ENCODE results near the gene ISCU.

ISCU gene

DNA sequence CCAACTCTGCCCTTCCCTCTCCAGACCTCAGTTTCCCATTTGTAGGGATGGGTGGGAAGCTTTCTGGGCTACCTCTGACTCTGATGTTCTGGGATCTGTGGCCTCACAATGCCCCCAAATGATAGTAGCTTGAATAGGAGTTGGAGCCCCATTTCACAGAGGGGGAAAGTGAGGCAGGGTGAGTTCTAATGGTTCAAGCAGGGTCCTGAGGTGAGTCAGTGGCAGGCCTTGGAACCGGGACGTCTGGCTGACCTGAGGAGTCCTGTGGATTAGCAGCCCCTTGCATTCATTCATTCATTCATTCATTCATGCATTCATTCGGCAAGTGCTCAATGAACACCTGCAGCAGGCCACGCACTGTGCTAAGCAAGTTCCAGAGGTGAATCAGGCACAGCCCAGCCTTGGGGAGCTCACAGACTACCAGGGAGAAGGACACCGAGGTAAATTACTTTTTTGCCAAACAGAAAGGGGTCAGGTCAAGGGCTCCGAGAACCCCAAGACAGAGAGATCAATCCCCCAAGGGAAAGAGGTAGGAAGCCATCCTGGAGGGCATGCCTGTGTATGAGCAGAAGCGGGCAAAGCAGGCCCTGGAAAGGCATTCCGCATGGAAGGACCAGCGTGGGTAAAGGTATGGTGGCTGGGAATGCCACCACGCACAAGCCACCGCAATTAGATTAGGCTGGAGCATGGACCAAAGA is 36.3 kb downstream of the ISCU start:
- no peak for TF ChIP-seq CTCF (IDR thresholded peaks at IDR 0.05; ENCODE audit: control insufficient read depth, extremely low read depth, insufficient read depth)
- H3K4me3 ChIP-seq (ENCODE audit: low read depth, low read length): no peak overlapping the region
- DNase-seq (ENCODE audit: low read depth): no peak

GRCh38 chr12:108599541-108599940 is 37.1 kb downstream of the ISCU start:
- TF ChIP-seq CTCF (IDR thresholded peaks at IDR 0.05; ENCODE audit: control insufficient read depth, extremely low read depth, insufficient read depth): no peak
- DNase-seq (ENCODE audit: low read depth): no peak
- H3K4me3 ChIP-seq (ENCODE audit: low read depth, low read length): no peak overlapping the region

- TF ChIP-seq CTCF (IDR thresholded peaks at IDR 0.05; ENCODE audit: control insufficient read depth, extremely low read depth, insufficient read depth): no peak
- no peak for DNase-seq (ENCODE audit: low read depth)
- no peak overlapping the region for H3K4me3 ChIP-seq (ENCODE audit: low read depth, low read length)
Measured at GRCh38 chr12:108599948-108600701, 37.7 kb downstream of the ISCU start.

GRCh38 chr12:108600702-108601007 is 38.3 kb downstream of the ISCU start:
- no peak for DNase-seq (ENCODE audit: low read depth)
- no peak overlapping the region for H3K4me3 ChIP-seq (ENCODE audit: low read depth, low read length)
- TF ChIP-seq CTCF (IDR thresholded peaks at IDR 0.05; ENCODE audit: control insufficient read depth, extremely low read depth, insufficient read depth): no peak

DNA sequence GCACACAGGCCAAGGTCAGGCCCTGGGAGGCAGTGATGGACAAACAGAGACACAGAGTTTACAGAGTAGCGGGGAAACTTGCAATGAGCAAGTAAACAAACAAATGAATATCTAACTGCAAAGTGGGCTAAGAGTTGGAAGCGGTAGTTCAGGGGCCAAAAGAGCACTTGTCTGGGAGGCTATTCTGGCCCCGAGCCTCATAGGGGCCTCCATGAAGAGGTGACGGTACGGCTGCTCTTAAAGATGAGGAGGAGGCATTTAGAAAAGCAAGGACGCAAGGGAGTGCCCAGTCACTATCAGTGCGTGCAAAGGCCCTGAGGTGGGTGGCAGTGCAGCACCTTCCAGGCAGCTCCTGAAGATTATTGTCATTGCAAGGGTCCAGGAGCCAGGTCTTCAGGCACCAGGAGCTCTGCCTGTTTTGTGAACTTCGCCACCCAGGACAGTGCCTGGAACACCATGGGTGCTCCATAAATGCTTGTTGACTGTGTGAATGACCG is 39.9 kb downstream of the ISCU start:
- H3K4me3 ChIP-seq (ENCODE audit: low read depth, low read length): no peak overlapping the region
- DNase-seq (ENCODE audit: low read depth): no peak
- no peak for TF ChIP-seq CTCF (IDR thresholded peaks at IDR 0.05; ENCODE audit: control insufficient read depth, extremely low read depth, insufficient read depth)

- no peak for TF ChIP-seq CTCF (IDR thresholded peaks at IDR 0.05; ENCODE audit: control insufficient read depth, extremely low read depth, insufficient read depth)
- no peak overlapping the region for H3K4me3 ChIP-seq (ENCODE audit: low read depth, low read length)
- DNase-seq (ENCODE audit: low read depth): no peak
Measured at GRCh38 chr12:108602976-108603704, 40.7 kb downstream of the ISCU start.

Data from LNCaP clone FGC (cell line).